HEK293T (cell line): ENCODE measurements around the gene ZNF324.
"Not testable (repeated sequence)": the region's sequence is repeated elsewhere in the genome, so short reads cannot be mapped to it uniquely, and the experiment has no call there.

Experiments used
- CTCF ChIA-PET: fragments of 350-600 bp; formaldehyde crosslinking; extraction: SDS; loops from one replicate; lab custom pipeline; 2021; ENCODE audit warnings: antibody characterized with exemption, inconsistent platforms; lab: Yijun Ruan, JAX
- POLR2A ChIA-PET: fragments of 350-600 bp; formaldehyde crosslinking; extraction: SDS; loops from one replicate; lab custom pipeline; 2020; ENCODE audit warnings: antibody characterized with exemption, inconsistent platforms; lab: Yijun Ruan, JAX
- DNase-seq: peaks from one replicate; pipeline ENCODE4 v3.0.0; 2012; ENCODE audit warnings: mixed read lengths; ENCODE audit errors: extremely low spot score
- ARNT ChIP-seq: fragments of 450-650 bp; IDR thresholded peaks from 2 replicates; pipeline ENCODE4 v1.6.1; 2017; ENCODE audit warnings: mild to moderate bottlenecking
- BHLHE40 ChIP-seq: fragments of 450-650 bp; IDR thresholded peaks from 2 replicates; pipeline ENCODE4 v1.6.1; 2016; ENCODE audit warnings: mild to moderate bottlenecking, moderate library complexity, borderline replicate concordance
- CTBP1 ChIP-seq: fragments of 450-650 bp; IDR thresholded peaks from 2 replicates; pipeline ENCODE4 v1.6.1; 2016; ENCODE audit warnings: borderline replicate concordance
- ELF4 ChIP-seq: fragments of 450-650 bp; IDR thresholded peaks from 2 replicates; pipeline ENCODE4 v1.6.1; 2017; ENCODE audit warnings: antibody characterized with exemption
- FOXA1 ChIP-seq: fragments of 450-650 bp; IDR thresholded peaks from 2 replicates; pipeline ENCODE4 v1.6.1; 2016; ENCODE audit warnings: mild to moderate bottlenecking
- FOXK2 ChIP-seq: fragments of 450-650 bp; IDR thresholded peaks from 2 replicates; pipeline ENCODE4 v1.6.1; 2016; ENCODE audit warnings: mild to moderate bottlenecking
- FOXM1 ChIP-seq: fragments of 450-650 bp; IDR thresholded peaks from 2 replicates; pipeline ENCODE4 v1.6.1; 2017; ENCODE audit warnings: mild to moderate bottlenecking, borderline replicate concordance
- HDGF ChIP-seq: fragments of 450-650 bp; IDR thresholded peaks from 2 replicates; pipeline ENCODE4 v1.6.1; 2017; ENCODE audit warnings: antibody characterized with exemption, borderline replicate concordance
- L3MBTL2 ChIP-seq: fragments of 450-650 bp; conservative IDR thresholded peaks from 2 replicates; pipeline ENCODE4 v1.6.1; 2016; ENCODE audit warnings: mild to moderate bottlenecking
- LEF1 ChIP-seq: fragments of 450-650 bp; IDR thresholded peaks from 2 replicates; pipeline ENCODE4 v1.6.1; 2017; ENCODE audit warnings: mild to moderate bottlenecking, borderline replicate concordance
- NFRKB ChIP-seq: fragments of 450-650 bp; IDR thresholded peaks from 2 replicates; pipeline ENCODE4 v1.6.1; 2016; ENCODE audit warnings: mild to moderate bottlenecking, moderate library complexity
- PKNOX1 ChIP-seq: fragments of 450-650 bp; IDR thresholded peaks from 2 replicates; pipeline ENCODE4 v1.6.1; 2016
- SP1 ChIP-seq: fragments of 450-650 bp; IDR thresholded peaks from 2 replicates; pipeline ENCODE4 v1.6.1; 2017
- SUZ12 ChIP-seq: fragments of 450-650 bp; IDR thresholded peaks from 2 replicates; pipeline ENCODE4 v1.6.1; 2016; ENCODE audit warnings: mild to moderate bottlenecking
- TARDBP ChIP-seq: fragments of 450-650 bp; IDR thresholded peaks from 2 replicates; pipeline ENCODE4 v1.6.1; 2016
- ZNF384 ChIP-seq: fragments of 450-650 bp; IDR thresholded peaks from 2 replicates; pipeline ENCODE4 v1.6.1; 2016

The ZNF324 gene

GRCh38 chr19:58440556-58440955 lies 26.3 kb upstream of the ZNF324 start:
- TF ChIP-seq LEF1 (no peak), PKNOX1 (no peak), ELF4 (no peak), TARDBP (no peak), ZNF384 (no peak), L3MBTL2 (no peak), CTBP1 (no peak), BHLHE40 (no peak), FOXK2 (no peak), ARNT (no peak)
- DNase-seq = no peak
- CTCF ChIA-PET = no interaction called here
- POLR2A ChIA-PET = no interaction called here

GRCh38 chr19:58442986-58443385 lies 23.9 kb upstream of the ZNF324 start:
- DNase-seq, CTCF ChIA-PET: not testable (repeated sequence)
- POLR2A ChIA-PET = interaction anchor here (0.8 to 1.1 kb wide), 2 partner anchors 13 to 35 kb away, joined by 3 read pairs; partner anchors contain the start of gene ZNF584

GRCh38 chr19:58448860-58449259 lies 18.0 kb upstream of the ZNF324 start:
- CTCF ChIA-PET = not testable (repeated sequence)

GRCh38 chr19:58449980-58450379 lies 16.9 kb upstream of the ZNF324 start:
- POLR2A ChIA-PET = interaction anchor here (1.8 to 2.5 kb wide), 2 partner anchors 13 to 70 kb away, joined by 7 to 10 read pairs; partner anchors contain the start of gene ZBTB45
- DNase-seq, CTCF ChIA-PET: not testable (repeated sequence)

More at GRCh38 chr19:58448860-58449259, 18.0 kb upstream of the ZNF324 start:
- POLR2A ChIA-PET, DNase-seq: not testable (repeated sequence)

GRCh38 chr19:58450856-58451357 lies 16.0 kb upstream of the ZNF324 start:
- CTCF ChIA-PET = no interaction called here
- no peak for DNase-seq

GRCh38 chr19:58451358-58452101 lies 15.3 kb upstream of the ZNF324 start, which contains the start of gene ZNF324B:
TSS of gene ZNF324B (plus strand) at chr19:58451622. CDS start at chr19:58453702, 2,080 bp downstream.
- DNase-seq = peak; percentile 98
- TF ChIP-seq PKNOX1 (peak; percentile 89), L3MBTL2 (peak; percentile 61), HDGF (no peak)
- ChIA-PET CTCF (no interaction called here), POLR2A (interaction anchor here (0.6 to 2.5 kb wide), 13 partner anchors 9 to 108 kb away, joined by 3 to 10 read pairs (median 4); partner anchors contain the start of genes ZBTB45, ZNF324, ZNF446 and ZNF584)

More at GRCh38 chr19:58450856-58451357, 16.0 kb upstream of the ZNF324 start:
- TF ChIP-seq CTBP1 (no peak), NFRKB (no peak), HDGF (no peak), PKNOX1 (no peak), ELF4 (no peak), FOXA1 (no peak), FOXM1 (no peak), SP1 (no peak), TARDBP (no peak), FOXK2 (no peak), LEF1 (no peak), BHLHE40 (no peak), SUZ12 (no peak), L3MBTL2 (no peak), ARNT (no peak), ZNF384 (no peak)
- POLR2A ChIA-PET = interaction anchor here (0.6 to 2.5 kb wide), 13 partner anchors 9 to 108 kb away, joined by 3 to 10 read pairs (median 4); partner anchors contain the start of genes ZBTB45, ZNF324, ZNF446 and ZNF584

GRCh38 chr19:58453743-58454142 lies 13.1 kb upstream of the ZNF324 start:
- ChIA-PET POLR2A (interaction anchor here (1.3 kb wide), 1 partner anchor 13 kb away, joined by 3 read pairs; the partner anchor contains the start of gene ZNF324), CTCF (no interaction called here)
- no peak for DNase-seq
- TF ChIP-seq FOXM1 = no peak
- no peak for TF ChIP-seq BHLHE40
- TF ChIP-seq PKNOX1 = no peak
- TF ChIP-seq FOXA1 = no peak
- no peak for TF ChIP-seq TARDBP
- TF ChIP-seq LEF1 = no peak
- no peak for TF ChIP-seq FOXK2
- no peak for TF ChIP-seq SUZ12
